Keratinocyte (primary cell): ENCODE data around the gene OBSCN.

Experiments used
- EZH2 ChIP-seq: IDR thresholded peaks from one replicate; pipeline ENCODE4 v1.6.1; 2012; ENCODE audit warnings: inconsistent platforms, mild to moderate bottlenecking, low read length, moderate library complexity
- TF ChIP-seq, protein P1 (sequence below), 3 experiments: IDR thresholded peaks in 1 of 3; conservative IDR thresholded peaks in 1 of 3; optimal IDR thresholded peaks in 1 of 3; 2 replicates in 2 of 3; 3 replicates in 1 of 3; pipeline versions ENCODE3 to v1.5.1; 2011; ENCODE audit warnings: low read length in 3 of 3, mild to moderate bottlenecking in 3 of 3, moderate library complexity in 2 of 3, control low read depth in 1 of 3, inconsistent platforms in 1 of 3; ENCODE audit not compliant: insufficient read depth in 2 of 3; ENCODE audit errors: extremely low read depth in 1 of 3

- TF ChIP-seq, protein P1, sequence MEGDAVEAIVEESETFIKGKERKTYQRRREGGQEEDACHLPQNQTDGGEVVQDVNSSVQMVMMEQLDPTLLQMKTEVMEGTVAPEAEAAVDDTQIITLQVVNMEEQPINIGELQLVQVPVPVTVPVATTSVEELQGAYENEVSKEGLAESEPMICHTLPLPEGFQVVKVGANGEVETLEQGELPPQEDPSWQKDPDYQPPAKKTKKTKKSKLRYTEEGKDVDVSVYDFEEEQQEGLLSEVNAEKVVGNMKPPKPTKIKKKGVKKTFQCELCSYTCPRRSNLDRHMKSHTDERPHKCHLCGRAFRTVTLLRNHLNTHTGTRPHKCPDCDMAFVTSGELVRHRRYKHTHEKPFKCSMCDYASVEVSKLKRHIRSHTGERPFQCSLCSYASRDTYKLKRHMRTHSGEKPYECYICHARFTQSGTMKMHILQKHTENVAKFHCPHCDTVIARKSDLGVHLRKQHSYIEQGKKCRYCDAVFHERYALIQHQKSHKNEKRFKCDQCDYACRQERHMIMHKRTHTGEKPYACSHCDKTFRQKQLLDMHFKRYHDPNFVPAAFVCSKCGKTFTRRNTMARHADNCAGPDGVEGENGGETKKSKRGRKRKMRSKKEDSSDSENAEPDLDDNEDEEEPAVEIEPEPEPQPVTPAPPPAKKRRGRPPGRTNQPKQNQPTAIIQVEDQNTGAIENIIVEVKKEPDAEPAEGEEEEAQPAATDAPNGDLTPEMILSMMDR (optimal IDR thresholded peaks at IDR 0.05 in 1 of 3, IDR thresholded peaks at IDR 0.05 in 1 of 3, conservative IDR thresholded peaks at IDR 0.05 in 1 of 3; ENCODE audit: extremely low read depth in 1 of 3, insufficient read depth in 2 of 3, low read length in 3 of 3) = no peak
- TF ChIP-seq EZH2 = no peak
These were observed 106.4 kb downstream of the OBSCN start for GRCh38 chr1:228314315-228314657.
